Fibroblast of the conjunctiva (primary cell): ENCODE data around the gene DCTPP1.

Experiments
- DNase-seq: peaks from one replicate; pipeline ENCODE4 v3.0.0-alpha.2; 2010; ENCODE audit warnings: low read depth

DCTPP1 gene

DNA sequence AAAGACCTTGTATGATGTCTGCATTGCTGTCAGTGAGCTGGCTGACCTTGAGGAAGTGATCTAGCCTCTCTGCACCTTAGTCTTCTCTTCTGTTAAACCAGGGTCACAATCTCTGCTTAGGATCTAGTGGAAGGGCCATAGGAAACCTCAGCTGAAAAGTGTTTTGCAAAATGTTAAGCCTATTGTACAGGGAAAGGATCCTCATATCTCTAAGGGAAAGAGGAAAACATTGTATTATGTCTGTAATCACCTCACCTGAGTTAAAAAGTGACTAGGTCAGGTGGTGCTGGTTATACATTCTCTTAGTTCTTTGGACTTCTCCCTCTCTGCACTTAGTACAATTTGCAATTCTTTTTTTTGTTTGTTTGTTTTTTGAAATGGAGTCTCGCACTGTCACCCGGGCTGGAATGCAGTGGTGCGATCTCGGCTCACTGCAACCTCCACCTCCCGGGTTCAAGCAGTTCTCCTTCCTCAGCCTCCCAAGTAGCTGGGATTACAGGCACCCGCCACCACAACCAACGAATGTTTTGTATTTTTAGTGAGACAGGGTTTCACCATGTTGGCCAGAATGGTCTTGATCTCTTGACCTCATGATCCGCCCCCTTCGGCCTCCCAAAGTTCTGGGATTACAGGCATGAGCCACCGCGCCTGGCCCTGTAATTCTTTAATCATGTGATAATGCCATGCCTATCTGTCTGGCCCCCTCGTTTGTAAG is 17.8 kb upstream of the DCTPP1 start:
- DNase-seq: no peak

DNA sequence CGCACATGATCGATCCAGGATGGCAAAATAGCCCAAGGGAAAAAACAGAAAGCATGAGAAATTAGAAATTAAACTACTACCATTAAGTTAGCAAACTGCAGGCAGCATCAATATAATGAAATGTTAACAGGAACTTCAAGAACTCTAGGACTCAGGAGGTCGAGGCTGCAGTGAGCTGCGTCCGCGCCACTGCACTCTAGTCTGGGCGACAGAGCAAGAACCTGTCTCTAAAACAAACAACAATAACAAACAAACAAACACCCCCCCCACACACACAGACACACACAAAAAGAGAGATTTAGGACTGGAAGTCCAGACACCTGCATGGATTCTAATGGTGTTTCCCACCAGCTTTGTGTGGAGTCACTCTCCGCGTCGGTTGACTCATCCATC is 16.4 kb upstream of the DCTPP1 start:
- DNase-seq: no peak

DNA sequence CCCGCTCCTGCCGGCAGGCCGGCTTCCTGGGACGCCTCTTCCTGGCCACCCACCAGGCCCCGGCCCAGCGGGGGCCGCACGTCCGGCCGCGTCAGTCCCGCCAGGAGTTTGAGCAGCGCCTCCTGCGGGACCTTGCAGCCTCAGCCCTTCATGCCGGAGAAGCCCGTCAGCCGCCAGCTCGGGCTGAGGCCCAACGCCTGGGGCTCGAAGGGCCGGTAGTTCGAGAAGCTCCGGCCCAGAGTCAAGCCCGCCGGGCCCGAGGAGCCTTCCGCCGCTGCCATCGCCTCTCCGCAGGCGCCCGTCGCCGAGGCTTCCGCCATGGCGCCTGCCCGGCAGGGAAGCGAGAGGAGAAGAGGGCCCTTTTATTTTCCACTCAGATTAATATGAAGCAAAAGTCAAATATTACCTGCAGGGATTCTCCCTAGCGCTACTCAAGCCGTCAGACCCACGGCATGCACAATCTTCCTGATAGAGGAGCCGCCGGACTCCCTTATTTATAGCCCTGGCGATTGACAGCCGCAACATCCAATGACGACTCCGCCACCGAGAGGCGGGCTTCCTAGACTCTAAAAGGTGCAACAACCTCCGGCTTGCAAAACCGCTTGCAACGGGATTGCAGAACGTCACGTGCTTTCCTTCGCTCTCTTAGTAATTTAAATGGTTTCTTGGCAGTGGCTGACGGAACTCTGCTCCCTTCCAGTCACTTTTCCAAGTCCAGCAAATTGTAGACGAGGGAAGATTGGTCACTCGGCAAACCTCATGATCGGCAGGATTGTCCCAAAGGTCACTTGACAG is 15.8 kb upstream of the DCTPP1 start, which contains the start of gene SEPHS2:
TSS of gene SEPHS2 (minus strand) at position 467 of the 795 bp plus-strand sequence. CDS start at position 320, 147 bp downstream.
- DNase-seq: peak; percentile 97

- DNase-seq: no peak
These were observed 15.2 kb upstream of the DCTPP1 start for GRCh38 chr16:30445149-30445407.

DNA sequence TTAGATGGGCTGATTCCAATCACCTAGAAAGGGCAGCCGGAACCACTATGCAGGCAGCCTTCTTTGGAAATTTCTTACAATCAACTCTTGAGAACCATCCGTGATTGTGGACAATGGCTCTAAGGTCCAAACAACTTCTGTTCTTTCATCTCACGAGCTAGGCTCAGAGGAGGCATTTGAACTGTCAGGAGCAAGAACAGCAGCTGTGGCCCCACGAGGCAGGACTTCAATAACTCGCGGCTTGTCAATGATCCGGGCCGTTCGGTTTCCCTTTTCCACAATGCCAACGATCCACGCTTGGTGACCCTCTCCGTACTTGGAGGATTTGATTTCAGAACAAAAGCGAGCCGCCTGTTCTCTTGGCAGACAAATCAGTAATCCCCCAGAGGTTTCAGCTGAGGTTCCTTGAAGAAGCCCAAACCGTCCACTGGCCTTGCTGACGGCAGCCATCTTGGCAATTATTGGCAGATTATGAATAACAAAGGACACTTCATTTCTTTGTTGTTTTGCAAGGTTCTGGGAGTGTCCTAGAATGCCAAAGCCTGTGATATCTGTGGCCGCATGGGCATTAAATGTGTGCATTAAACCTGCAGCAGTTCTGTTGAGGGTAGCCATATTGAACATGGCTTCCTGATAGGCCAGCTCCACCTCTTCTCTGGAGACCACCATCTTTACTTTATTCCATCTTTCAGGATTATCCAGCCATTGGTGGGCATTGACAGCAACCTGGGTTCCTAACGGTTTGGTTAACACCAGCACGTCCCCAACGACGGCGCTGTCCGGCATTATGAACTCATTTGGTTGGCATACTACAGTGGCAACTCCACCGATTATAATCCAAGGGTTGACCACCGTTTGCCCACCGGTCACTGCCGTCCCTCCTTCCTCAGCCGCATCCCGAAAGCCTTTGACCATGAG is 14.7 kb upstream of the DCTPP1 start:
- DNase-seq: no peak

GRCh38 chr16:30443631-30444030 is 13.8 kb upstream of the DCTPP1 start:
- DNase-seq: no peak

GRCh38 chr16:30439720-30440348 is 10.0 kb upstream of the DCTPP1 start:
- no peak for DNase-seq

GRCh38 chr16:30438835-30439234 is 9.0 kb upstream of the DCTPP1 start:
- no peak for DNase-seq

DNA sequence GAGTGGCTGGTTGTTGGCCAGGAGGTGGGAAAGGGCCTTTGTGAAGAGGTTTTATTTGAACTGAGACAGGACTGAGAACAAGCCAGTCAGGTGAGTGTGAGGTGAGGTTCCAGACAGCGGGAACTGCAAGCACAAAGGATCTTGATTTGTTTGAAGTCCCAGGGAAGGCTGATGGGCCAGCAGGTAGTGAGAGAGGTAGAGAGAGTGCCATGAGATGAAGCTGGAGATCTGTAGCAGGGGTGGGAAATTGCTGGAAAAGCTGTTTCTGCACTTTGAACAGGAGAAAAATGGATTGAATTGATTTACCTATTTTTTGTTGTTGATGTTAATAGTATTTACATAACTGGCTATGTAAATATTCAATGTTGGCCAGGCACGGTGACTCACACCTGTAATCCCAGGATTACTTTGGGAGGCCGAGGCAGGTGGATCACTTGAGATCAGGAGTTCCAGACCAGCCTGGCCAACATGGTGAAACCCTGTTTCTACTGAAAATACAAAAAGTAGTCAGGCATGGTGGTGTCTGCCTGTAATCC is 7.7 kb upstream of the DCTPP1 start:
- no peak for DNase-seq

DNA sequence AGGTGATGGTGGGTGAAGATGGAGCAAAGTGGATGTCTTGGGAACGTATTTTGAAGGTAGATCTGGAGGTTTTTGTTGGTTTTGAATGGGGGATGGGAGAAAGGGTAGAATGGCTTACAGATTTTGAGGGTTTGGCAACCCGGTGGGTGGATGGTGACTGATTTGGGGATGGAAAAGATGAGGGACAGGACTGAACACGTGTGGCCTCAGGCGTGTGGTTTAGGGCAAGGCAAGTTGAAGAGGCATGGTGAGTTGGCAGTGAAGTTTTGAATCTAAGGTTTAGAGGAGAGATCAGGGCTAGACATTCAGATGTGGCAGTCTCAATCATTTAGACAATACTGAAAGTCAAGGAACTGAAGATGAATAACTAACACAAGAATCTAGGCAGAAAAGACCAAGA is 5.0 kb upstream of the DCTPP1 start:
- no peak for DNase-seq

DNA sequence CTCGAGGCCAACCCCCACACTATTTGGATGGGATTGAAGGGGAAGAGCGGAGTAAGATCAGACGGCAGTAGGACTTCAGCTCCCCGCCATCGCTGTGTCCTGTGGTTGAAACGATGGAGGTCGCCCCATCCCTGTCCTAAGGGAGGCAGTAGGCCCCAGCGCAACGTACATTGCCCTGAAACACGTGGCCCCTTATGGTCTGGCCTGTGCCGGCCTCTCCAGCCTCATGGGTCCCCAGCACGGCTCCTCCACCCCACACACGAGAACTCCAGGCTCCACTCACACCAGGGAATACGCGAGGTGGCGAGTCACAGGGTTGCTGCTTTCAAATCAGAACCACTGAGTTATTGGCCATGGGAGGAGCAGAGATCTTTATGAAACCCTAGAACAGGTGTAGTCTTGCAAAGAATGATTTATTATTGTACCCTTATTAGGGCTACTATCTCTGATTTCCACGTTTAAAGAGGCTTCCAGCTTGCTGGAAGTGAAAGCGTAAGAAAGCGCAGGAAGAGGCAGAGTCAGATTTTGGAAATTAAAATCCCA is 669 bp upstream of the DCTPP1 start:
- DNase-seq: no peak

- no peak for DNase-seq
These were observed 482 bp downstream of the DCTPP1 start for GRCh38 chr16:30429418-30429677.

DNA sequence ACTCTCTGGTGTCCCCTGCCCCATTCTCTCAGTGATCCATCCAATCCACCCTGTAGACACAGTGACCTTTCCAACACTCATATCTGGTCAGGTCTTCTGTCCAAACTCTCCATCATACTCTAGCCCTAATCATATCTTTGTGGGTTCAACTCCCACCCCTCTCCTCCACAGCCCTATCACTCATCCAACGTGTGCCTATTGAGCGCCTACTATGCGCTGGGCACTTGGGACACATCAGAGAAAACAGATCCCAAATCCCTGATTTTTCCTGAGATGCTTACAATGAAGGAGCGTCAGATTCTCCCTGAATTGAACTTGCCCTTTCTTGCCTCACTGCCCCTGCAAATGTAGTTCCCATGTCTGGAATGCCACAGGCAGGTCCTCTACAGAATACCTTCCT is 1.8 kb downstream of the DCTPP1 start:
- no peak for DNase-seq

DNA sequence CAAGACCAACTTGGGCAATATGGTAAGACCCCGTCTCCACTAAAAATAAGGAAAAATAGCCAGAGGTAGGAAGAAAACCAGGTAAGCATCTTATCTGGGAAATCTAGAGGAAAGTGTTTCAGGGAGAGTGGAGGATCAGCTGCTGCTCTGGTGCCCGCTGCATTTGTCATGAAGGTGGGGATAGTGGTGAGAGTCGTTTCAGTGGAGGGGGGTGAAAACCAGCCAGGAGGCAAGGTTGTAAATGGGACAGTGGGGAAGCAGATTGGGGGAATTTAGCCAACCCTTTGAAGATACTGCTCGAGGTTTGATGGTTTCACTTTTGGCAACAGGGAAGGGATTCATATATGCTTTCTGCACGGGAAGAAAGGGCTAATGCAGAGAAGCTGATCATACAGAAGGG is 8.8 kb downstream of the DCTPP1 start:
- DNase-seq: no peak

DNA sequence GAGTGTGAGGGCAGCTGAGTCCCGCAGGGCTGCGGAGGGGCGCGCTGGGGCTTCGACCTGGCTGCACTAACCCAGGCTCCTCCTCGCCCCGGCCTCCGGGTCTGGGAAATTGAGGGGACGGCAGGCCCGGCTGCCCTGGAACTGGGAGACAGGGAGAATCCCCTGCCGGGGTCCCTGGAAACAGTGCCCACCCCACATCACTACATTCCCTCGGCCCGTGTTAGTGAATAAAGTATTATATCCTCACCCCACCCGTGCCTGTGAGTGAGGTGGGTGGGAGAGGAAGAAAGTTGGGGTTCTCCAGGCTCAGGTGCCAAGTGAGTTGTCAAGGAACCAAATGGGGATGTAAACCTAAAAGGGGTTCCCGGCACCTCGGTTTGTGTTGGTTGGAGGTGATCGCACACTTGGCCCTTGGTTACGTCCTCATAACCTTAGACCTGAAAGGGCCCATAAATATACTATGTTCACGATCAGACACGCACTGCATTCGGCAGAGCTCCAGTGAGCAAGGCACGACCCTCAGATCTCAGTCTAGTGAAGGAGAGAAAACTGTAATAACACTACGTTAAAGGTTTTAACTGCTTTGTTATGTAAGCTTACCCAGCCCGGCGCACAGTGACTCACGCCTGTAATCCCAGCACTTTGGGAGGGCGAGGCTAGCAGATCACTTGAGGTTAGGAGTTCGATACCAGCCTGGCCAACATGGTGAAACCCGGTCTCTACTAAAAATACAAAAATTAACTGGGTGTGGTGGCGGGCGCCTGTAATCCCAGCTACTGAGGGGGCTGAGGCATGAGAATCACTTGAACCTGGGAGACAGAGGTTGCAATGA is 11.3 kb downstream of the DCTPP1 start:
- DNase-seq: no peak

DNA sequence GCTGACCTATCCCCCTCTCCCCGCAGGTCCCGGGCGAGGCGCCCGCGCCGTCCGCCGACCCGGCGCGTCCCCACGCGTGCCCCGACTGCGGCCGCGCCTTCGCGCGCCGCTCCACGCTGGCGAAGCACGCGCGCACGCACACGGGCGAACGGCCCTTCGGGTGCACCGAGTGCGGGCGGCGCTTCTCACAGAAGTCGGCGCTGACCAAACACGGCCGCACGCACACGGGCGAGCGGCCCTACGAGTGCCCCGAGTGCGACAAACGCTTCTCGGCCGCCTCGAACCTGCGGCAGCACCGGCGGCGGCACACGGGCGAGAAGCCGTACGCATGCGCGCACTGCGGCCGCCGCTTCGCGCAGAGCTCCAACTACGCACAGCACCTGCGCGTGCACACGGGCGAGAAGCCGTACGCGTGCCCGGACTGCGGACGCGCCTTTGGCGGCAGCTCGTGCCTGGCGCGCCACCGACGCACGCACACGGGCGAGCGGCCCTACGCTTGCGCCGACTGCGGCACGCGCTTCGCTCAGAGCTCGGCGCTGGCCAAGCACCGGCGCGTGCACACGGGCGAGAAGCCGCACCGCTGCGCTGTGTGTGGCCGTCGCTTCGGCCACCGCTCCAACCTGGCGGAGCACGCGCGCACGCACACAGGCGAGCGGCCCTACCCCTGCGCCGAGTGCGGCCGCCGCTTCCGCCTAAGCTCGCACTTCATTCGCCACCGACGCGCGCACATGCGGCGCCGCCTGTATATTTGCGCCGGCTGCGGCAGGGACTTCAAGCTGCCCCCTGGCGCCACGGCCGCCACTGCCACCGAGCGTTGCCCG is 12.1 kb downstream of the DCTPP1 start:
- peak; percentile 83 for DNase-seq

DNA sequence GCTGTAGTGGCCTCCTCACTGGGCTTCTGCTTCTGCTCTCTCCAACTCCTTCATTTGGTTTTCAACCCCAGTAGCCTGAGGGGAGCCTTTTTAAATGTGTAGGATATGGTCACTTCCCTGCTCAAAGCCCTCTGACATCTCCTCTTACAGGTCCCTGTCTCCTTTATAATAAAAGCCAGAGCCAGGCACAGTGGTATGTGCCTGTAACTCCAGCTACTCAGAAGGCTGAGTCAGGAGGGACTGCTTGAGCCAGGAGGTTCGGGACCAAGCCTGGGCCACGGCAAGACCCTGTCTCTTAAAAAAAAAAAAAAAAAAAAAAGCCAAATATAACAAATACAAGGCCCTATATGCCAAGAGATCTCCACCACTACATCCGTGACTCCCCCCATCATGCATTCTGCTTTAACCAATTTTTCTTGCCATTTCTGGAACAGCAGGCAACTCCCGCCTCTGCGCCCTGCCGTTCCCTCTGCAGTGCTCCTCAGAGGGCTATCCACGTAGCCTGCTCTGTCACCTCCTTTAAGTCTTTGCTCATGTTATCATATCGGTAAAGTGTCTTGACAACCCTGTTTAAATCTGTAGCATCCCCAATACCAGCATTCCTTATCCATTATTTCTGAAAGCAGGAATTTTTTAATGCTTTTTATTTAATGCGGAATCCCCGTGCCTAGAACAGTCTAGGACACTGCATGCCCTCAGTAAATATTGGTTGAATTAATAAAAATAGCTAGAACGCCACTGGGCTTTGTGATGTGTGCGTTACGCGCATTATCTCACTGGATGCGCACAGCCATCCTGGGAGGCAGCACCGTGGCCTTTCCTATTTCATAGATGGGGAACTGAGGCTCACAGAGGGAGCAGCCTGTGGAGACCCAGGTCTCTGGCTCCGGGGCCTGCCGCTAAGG is 13.0 kb downstream of the DCTPP1 start:
- DNase-seq: no peak

- no peak for DNase-seq
These were observed 13.7 kb downstream of the DCTPP1 start for GRCh38 chr16:30416047-30416603.

DNA sequence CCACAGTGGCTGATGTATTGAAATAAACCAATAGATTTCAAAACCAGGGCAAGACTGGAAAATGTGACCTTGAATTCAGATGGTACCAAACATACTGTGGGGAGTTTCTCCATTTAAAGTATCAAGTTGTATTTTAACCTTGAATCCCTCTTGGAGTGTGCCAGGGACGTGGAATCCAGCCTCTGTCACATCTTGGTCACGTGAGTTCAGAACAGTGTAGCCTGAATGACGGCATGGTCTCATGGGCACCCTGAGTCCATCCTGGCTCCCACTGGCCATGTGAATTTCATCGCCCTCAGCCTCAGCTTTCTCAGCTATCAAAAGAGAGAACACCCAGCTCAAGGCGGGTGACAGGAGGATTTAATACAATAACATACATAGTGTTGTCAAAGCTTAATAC is 15.7 kb downstream of the DCTPP1 start:
- DNase-seq: no peak
